K562 (cell line): ENCODE data around the gene RNF213. TPM values are rescaled to one million over a fixed set of nuclear protein-coding genes. Genes with fewer than 3 reads are reported as not detected.

Experiments
- ILF3 ChIP-seq: fragments of 450-650 bp; IDR thresholded peaks from 2 replicates; pipeline ENCODE4 v1.6.1; 2018; ENCODE audit warnings: antibody characterized with exemption, mild to moderate bottlenecking, moderate library complexity, borderline replicate concordance
- MYNN ChIP-seq, 2 experiments: sonication (generic); formaldehyde crosslinking in 1 of 2; IDR thresholded peaks; 2 replicates each; pipeline versions ENCODE4 v1.5.0 to v1.6.1; 2016 to 2020; ENCODE audit warnings: antibody characterized with exemption in 1 of 2, missing genetic modification reagents in 1 of 2
- TEAD1 ChIP-seq, 2 experiments: fragments of 450-650 bp in 1 of 2; sonication (generic) in 1 of 2; formaldehyde crosslinking; IDR thresholded peaks; 2 replicates each; pipeline versions ENCODE4 v1.4.0 to v1.8.0; 2020 to 2022; ENCODE audit warnings: mild to moderate bottlenecking in 2 of 2, missing genetic modification reagents in 1 of 2
- ZNF175 ChIP-seq: fragments of 200-800 bp; sonication (Bioruptor generic); IDR thresholded peaks from 2 replicates; pipeline ENCODE4 v1.6.1; 2016; ENCODE audit warnings: low read depth, mild to moderate bottlenecking, missing genetic modification characterization, missing compliant biosample characterization
- ZNF41 ChIP-seq: fragments of 250-450 bp; sonication (Bioruptor Pico); conservative IDR thresholded peaks from 2 replicates; pipeline ENCODE4 v1.4.0; 2020; ENCODE audit warnings: mild to moderate bottlenecking
- ZNF780A ChIP-seq: fragments of 250-450 bp; sonication (Bioruptor Pico); IDR thresholded peaks from 2 replicates; pipeline ENCODE4 v1.5.0; 2021; ENCODE audit warnings: mild to moderate bottlenecking
- polyA plus RNA-seq, 8 experiments: library from polyadenylated mRNA; depleted of rRNA in 4 of 8; stranded (reverse) in 5 of 8; unstranded in 3 of 8; fragments of >200 nt; fragmentation: Nextera tagmentation in 2 of 8; fragmentation: Illumina TruSeq in 1 of 8; extraction: Ambion mirVana in 2 of 8; extraction: Trizol in 1 of 8; gene quantifications; 2 replicates each; pipeline versions ENCODE4 v1.2.1 to v1.2.3, GENCODE V29; 2011 to 2014; ENCODE audit warnings: inconsistent platforms in 1 of 8, missing spikeins in 1 of 8
- total RNA-seq, 7 experiments: library from RNA; depleted of rRNA in 6 of 7; stranded (reverse); fragments of >200 nt in 6 of 7; fragmentation: Illumina TruSeq in 2 of 7; extraction: Trizol in 2 of 7; gene quantifications; 2 replicates each; pipeline versions ENCODE4 v1.2.1 to v1.2.3, GENCODE V29; 2011 to 2021; ENCODE audit warnings: low replicate concordance in 1 of 7
- TF ChIP-seq, protein P1 (sequence below): fragments of 250-450 bp; sonication (Bioruptor Pico); IDR thresholded peaks from 2 replicates; pipeline ENCODE4 v1.4.0; 2020; ENCODE audit warnings: mild to moderate bottlenecking, moderate library complexity
- TF ChIP-seq, protein P2 (sequence below): fragments of 450-650 bp; IDR thresholded peaks from 2 replicates; pipeline ENCODE4 v1.6.1; 2016; ENCODE audit warnings: mild to moderate bottlenecking, moderate library complexity
- TF ChIP-seq, protein P3 (sequence below): sonication (generic); formaldehyde crosslinking; IDR thresholded peaks from 2 replicates; pipeline ENCODE4 v1.8.1; 2023; ENCODE audit warnings: mild to moderate bottlenecking, missing genetic modification reagents

Gene RNF213
- total and polyA plus RNA-seq, 9 of the 15 experiments (the other 6 are each of a cell fraction or from before 2014, with no cell fraction given): 5.3 to 33.6 (median 17.9) TPM

DNA sequence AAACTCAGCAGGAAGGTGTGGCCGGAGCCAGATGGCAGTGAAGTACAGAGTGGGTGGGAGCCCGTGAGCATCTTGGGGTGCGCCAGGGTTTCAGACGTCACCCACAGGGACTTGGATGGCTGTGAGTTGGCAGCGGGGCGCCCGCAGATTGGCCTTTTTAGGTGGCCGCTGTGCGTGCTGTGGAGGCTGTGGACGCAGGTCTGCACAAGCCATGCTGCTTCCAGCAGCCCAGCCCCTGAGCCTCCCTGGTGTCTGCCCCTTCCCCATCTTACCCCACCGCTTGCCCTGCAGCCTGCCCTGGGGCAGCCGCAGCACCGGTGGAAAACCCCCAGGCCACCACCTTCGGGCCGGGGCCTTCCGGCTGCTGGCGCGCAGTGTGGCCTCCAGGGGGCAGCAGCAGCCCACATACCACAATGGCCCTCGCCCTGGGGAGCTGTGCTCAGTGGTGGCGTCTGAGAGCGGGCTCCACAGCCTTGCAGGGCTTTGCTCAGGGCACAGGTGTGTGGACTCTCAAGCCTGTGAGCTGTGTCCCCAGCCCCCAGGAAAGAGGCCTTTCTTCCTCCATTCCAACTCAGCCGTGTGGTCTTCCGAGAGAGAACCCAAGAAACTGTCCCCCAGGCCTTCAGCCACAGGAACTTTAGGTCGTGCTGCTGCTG lies 166.1 kb downstream of the RNF213 start (continued):
- TF ChIP-seq, protein P1, sequence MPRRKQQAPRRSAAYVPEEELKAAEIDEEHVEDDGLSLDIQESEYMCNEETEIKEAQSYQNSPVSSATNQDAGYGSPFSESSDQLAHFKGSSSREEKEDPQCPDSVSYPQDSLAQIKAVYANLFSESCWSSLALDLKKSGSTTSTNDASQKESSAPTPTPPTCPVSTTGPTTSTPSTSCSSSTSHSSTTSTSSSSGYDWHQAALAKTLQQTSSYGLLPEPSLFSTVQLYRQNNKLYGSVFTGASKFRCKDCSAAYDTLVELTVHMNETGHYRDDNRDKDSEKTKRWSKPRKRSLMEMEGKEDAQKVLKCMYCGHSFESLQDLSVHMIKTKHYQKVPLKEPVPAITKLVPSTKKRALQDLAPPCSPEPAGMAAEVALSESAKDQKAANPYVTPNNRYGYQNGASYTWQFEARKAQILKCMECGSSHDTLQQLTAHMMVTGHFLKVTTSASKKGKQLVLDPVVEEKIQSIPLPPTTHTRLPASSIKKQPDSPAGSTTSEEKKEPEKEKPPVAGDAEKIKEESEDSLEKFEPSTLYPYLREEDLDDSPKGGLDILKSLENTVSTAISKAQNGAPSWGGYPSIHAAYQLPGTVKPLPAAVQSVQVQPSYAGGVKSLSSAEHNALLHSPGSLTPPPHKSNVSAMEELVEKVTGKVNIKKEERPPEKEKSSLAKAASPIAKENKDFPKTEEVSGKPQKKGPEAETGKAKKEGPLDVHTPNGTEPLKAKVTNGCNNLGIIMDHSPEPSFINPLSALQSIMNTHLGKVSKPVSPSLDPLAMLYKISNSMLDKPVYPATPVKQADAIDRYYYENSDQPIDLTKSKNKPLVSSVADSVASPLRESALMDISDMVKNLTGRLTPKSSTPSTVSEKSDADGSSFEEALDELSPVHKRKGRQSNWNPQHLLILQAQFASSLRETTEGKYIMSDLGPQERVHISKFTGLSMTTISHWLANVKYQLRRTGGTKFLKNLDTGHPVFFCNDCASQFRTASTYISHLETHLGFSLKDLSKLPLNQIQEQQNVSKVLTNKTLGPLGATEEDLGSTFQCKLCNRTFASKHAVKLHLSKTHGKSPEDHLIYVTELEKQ (CRISPR knock-in tag): no peak
- no peak for TF ChIP-seq ILF3
- TF ChIP-seq ZNF175 (CRISPR knock-in tag): no peak
- TF ChIP-seq, protein P2, sequence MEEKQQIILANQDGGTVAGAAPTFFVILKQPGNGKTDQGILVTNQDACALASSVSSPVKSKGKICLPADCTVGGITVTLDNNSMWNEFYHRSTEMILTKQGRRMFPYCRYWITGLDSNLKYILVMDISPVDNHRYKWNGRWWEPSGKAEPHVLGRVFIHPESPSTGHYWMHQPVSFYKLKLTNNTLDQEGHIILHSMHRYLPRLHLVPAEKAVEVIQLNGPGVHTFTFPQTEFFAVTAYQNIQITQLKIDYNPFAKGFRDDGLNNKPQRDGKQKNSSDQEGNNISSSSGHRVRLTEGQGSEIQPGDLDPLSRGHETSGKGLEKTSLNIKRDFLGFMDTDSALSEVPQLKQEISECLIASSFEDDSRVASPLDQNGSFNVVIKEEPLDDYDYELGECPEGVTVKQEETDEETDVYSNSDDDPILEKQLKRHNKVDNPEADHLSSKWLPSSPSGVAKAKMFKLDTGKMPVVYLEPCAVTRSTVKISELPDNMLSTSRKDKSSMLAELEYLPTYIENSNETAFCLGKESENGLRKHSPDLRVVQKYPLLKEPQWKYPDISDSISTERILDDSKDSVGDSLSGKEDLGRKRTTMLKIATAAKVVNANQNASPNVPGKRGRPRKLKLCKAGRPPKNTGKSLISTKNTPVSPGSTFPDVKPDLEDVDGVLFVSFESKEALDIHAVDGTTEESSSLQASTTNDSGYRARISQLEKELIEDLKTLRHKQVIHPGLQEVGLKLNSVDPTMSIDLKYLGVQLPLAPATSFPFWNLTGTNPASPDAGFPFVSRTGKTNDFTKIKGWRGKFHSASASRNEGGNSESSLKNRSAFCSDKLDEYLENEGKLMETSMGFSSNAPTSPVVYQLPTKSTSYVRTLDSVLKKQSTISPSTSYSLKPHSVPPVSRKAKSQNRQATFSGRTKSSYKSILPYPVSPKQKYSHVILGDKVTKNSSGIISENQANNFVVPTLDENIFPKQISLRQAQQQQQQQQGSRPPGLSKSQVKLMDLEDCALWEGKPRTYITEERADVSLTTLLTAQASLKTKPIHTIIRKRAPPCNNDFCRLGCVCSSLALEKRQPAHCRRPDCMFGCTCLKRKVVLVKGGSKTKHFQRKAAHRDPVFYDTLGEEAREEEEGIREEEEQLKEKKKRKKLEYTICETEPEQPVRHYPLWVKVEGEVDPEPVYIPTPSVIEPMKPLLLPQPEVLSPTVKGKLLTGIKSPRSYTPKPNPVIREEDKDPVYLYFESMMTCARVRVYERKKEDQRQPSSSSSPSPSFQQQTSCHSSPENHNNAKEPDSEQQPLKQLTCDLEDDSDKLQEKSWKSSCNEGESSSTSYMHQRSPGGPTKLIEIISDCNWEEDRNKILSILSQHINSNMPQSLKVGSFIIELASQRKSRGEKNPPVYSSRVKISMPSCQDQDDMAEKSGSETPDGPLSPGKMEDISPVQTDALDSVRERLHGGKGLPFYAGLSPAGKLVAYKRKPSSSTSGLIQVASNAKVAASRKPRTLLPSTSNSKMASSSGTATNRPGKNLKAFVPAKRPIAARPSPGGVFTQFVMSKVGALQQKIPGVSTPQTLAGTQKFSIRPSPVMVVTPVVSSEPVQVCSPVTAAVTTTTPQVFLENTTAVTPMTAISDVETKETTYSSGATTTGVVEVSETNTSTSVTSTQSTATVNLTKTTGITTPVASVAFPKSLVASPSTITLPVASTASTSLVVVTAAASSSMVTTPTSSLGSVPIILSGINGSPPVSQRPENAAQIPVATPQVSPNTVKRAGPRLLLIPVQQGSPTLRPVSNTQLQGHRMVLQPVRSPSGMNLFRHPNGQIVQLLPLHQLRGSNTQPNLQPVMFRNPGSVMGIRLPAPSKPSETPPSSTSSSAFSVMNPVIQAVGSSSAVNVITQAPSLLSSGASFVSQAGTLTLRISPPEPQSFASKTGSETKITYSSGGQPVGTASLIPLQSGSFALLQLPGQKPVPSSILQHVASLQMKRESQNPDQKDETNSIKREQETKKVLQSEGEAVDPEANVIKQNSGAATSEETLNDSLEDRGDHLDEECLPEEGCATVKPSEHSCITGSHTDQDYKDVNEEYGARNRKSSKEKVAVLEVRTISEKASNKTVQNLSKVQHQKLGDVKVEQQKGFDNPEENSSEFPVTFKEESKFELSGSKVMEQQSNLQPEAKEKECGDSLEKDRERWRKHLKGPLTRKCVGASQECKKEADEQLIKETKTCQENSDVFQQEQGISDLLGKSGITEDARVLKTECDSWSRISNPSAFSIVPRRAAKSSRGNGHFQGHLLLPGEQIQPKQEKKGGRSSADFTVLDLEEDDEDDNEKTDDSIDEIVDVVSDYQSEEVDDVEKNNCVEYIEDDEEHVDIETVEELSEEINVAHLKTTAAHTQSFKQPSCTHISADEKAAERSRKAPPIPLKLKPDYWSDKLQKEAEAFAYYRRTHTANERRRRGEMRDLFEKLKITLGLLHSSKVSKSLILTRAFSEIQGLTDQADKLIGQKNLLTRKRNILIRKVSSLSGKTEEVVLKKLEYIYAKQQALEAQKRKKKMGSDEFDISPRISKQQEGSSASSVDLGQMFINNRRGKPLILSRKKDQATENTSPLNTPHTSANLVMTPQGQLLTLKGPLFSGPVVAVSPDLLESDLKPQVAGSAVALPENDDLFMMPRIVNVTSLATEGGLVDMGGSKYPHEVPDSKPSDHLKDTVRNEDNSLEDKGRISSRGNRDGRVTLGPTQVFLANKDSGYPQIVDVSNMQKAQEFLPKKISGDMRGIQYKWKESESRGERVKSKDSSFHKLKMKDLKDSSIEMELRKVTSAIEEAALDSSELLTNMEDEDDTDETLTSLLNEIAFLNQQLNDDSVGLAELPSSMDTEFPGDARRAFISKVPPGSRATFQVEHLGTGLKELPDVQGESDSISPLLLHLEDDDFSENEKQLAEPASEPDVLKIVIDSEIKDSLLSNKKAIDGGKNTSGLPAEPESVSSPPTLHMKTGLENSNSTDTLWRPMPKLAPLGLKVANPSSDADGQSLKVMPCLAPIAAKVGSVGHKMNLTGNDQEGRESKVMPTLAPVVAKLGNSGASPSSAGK: no peak
- no peak for TF ChIP-seq ZNF41 (CRISPR knock-in tag)
- TF ChIP-seq ZNF780A (CRISPR knock-in tag): no peak
- TF ChIP-seq MYNN (IDR thresholded peaks at IDR 0.05): no peak
- no peak for TF ChIP-seq MYNN (CRISPR knock-in tag; IDR thresholded peaks at IDR 0.05)
- TF ChIP-seq, protein P3, sequence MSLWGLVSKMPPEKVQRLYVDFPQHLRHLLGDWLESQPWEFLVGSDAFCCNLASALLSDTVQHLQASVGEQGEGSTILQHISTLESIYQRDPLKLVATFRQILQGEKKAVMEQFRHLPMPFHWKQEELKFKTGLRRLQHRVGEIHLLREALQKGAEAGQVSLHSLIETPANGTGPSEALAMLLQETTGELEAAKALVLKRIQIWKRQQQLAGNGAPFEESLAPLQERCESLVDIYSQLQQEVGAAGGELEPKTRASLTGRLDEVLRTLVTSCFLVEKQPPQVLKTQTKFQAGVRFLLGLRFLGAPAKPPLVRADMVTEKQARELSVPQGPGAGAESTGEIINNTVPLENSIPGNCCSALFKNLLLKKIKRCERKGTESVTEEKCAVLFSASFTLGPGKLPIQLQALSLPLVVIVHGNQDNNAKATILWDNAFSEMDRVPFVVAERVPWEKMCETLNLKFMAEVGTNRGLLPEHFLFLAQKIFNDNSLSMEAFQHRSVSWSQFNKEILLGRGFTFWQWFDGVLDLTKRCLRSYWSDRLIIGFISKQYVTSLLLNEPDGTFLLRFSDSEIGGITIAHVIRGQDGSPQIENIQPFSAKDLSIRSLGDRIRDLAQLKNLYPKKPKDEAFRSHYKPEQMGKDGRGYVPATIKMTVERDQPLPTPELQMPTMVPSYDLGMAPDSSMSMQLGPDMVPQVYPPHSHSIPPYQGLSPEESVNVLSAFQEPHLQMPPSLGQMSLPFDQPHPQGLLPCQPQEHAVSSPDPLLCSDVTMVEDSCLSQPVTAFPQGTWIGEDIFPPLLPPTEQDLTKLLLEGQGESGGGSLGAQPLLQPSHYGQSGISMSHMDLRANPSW (CRISPR knock-in tag): no peak
- TF ChIP-seq TEAD1 (CRISPR knock-in tag; IDR thresholded peaks at IDR 0.05): peak in 1 of 2 experiments; percentile 64; a peak in 1 of 4 replicates
